OCI-LY3 (cell line): ENCODE results near the gene AZU1.

ENCODE experiments used
- H2AFZ ChIP-seq: fragments of 200-600, 300-600 bp; shearing (Covaris generic); 2 replicates; pipeline ENCODE4 v1.6.0; 2014; ENCODE audit warnings: antibody characterized with exemption, low read depth, low read length
- H3K27ac ChIP-seq: fragments of 200-600, 300-600 bp; sonication (generic); 2 replicates; pipeline ENCODE4 v1.5.1; 2014; ENCODE audit warnings: mild to moderate bottlenecking, low read length, moderate library complexity, mixed read lengths
- H3K27me3 ChIP-seq: fragments of 200-600, 300-600 bp; sonication (generic); 2 replicates; pipeline ENCODE4 v1.6.1; 2014; ENCODE audit warnings: low read depth, low read length, mixed read lengths
- H3K36me3 ChIP-seq: fragments of 200-600, 300-600 bp; sonication (generic); replicated peaks from 2 replicates; pipeline ENCODE3; 2014; ENCODE audit warnings: low read depth, low read length, mixed read lengths
- H3K4me1 ChIP-seq: fragments of 300-600, 200-600 bp; sonication (generic); 2 replicates; pipeline ENCODE4 v1.6.1; 2014; ENCODE audit warnings: low read length, mixed read lengths
- H3K4me2 ChIP-seq: fragments of 200-600, 300-600 bp; sonication (generic); 2 replicates; pipeline ENCODE4 v1.6.1; 2014; ENCODE audit warnings: low read length, mixed read lengths
- H3K4me3 ChIP-seq: fragments of 300-600, 200-600 bp; sonication (generic); 2 replicates; pipeline ENCODE4 v1.5.1; 2014; ENCODE audit warnings: antibody characterized with exemption, mild to moderate bottlenecking, low read length, moderate library complexity
- H3K79me2 ChIP-seq: fragments of 300-600, 200-600 bp; shearing (Covaris generic); 2 replicates; pipeline ENCODE4 v1.6.1; 2014; ENCODE audit warnings: mild to moderate bottlenecking, low read length, mixed read lengths
- H3K9ac ChIP-seq: fragments of 300-600, 200-600 bp; shearing (Covaris generic); 2 replicates; pipeline ENCODE4 v1.6.0; 2014; ENCODE audit warnings: mild to moderate bottlenecking, low read length, moderate library complexity
- H3K9me3 ChIP-seq: fragments of 200-600, 300-600 bp; shearing (Covaris generic); 2 replicates; pipeline ENCODE4 v1.6.1; 2014; ENCODE audit warnings: low read length, mixed read lengths; ENCODE audit not compliant: insufficient read depth
- H4K20me1 ChIP-seq: fragments of 200-600, 300-600 bp; sonication (generic); 2 replicates; pipeline ENCODE4 v1.6.1; 2016; ENCODE audit warnings: low read length, mixed read lengths; ENCODE audit not compliant: insufficient read depth
- EZH2phosphoT487 ChIP-seq: fragments of 200-600 bp; shearing (Covaris generic); IDR thresholded peaks from 2 replicates; pipeline ENCODE4 v1.6.1; 2018; ENCODE audit warnings: antibody characterized with exemption, mixed run types, low read depth
- TF ChIP-seq, protein P1 (sequence below): fragments of 200-600, 300-600 bp; sonication (generic); IDR thresholded peaks from 2 replicates; pipeline ENCODE4 v1.5.1; 2014; ENCODE audit warnings: antibody characterized with exemption, low read length, low read depth

AZU1 gene

DNA sequence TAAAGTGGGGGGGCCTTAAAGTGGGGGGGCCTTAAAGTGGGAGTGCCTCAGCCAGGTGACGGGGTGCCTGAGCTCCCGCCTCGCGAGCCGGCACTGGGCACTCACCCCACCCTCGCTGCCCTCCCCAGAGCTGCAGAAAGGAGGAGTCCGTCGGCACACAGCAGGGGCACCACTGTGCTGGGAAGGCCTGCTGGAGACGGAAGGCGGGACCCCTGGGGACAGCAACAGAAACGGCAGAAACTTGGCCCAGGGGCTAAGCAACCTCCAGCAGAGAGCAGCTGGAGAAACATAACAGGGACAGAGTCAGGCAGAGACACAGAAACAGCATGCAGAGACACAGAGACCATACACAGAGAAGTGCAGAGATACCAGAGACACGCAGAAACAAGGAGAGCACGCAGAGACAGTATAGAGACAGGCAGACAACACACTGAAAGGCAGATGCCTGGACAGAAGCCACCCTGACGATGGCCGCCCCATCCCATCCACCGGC, 39.7 kb downstream of the AZU1 start:
- no peak overlapping the region for H3K27ac ChIP-seq
- peaks cover 25% of the 10 kb centered on the region for H3K4me1 ChIP-seq
- H4K20me1 ChIP-seq: peaks cover 5% of the 10 kb centered on the region; the same call in 1 of the 2 replicates
- H3K4me2 ChIP-seq: no peak overlapping the region
- TF ChIP-seq, protein P1, sequence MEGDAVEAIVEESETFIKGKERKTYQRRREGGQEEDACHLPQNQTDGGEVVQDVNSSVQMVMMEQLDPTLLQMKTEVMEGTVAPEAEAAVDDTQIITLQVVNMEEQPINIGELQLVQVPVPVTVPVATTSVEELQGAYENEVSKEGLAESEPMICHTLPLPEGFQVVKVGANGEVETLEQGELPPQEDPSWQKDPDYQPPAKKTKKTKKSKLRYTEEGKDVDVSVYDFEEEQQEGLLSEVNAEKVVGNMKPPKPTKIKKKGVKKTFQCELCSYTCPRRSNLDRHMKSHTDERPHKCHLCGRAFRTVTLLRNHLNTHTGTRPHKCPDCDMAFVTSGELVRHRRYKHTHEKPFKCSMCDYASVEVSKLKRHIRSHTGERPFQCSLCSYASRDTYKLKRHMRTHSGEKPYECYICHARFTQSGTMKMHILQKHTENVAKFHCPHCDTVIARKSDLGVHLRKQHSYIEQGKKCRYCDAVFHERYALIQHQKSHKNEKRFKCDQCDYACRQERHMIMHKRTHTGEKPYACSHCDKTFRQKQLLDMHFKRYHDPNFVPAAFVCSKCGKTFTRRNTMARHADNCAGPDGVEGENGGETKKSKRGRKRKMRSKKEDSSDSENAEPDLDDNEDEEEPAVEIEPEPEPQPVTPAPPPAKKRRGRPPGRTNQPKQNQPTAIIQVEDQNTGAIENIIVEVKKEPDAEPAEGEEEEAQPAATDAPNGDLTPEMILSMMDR: no peak
- no peak for TF ChIP-seq EZH2phosphoT487
- H3K36me3 ChIP-seq: peaks cover 28% of the 10 kb centered on the region
- no peaks in the 10 kb centered on the region for H3K79me2 ChIP-seq
- no peaks in the 10 kb centered on the region for H3K9me3 ChIP-seq
- H3K27me3 ChIP-seq: no peaks in the 10 kb centered on the region
- H2AFZ ChIP-seq: no peak overlapping the region
- no peak overlapping the region for H3K4me3 ChIP-seq
- H3K9ac ChIP-seq: no peak overlapping the region

DNA sequence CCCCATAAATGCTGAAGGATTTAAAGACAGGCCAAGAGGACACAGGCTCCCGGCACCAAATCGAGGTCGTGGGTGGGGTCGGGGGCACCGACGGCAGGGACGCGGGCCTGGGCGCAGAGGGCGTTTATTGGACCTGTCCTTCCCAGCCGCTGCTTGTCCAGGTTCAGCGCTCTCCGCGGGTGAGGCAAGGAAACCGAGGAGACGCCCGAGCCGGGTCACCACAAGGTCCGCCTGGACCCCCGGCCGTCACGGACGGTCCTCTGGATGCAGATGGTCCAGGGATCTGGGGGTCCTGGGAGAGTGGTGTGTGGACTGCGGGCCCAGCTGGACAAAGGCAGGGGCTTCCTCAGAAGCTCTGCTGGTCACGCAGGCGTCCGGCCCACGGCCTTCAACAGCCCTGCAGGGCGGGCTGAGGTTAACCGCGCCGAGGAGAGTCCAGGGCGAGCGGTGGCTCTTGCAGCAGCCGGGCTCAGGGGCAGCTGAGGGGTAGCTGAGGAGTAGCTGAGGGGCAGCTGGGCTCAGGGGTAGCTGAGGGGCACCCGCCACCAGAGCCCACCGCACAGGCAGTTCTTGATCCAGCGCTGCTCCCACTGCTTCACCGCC, 40.3 kb downstream of the AZU1 start:
- no peaks in the 10 kb centered on the region for H3K79me2 ChIP-seq
- H3K9me3 ChIP-seq: no peaks in the 10 kb centered on the region
- peaks cover 6% of the 10 kb centered on the region; the same call in 1 of the 2 replicates for H4K20me1 ChIP-seq
- peaks cover 28% of the 10 kb centered on the region for H3K36me3 ChIP-seq
- no peak overlapping the region for H3K9ac ChIP-seq
- H2AFZ ChIP-seq: no peak overlapping the region
- no peak overlapping the region for H3K4me2 ChIP-seq
- H3K4me1 ChIP-seq: peaks cover 28% of the 10 kb centered on the region
- H3K27ac ChIP-seq: no peak overlapping the region
- H3K4me3 ChIP-seq: no peak overlapping the region
- TF ChIP-seq EZH2phosphoT487: no peak
- TF ChIP-seq, protein P1: no peak
- H3K27me3 ChIP-seq: no peaks in the 10 kb centered on the region

DNA sequence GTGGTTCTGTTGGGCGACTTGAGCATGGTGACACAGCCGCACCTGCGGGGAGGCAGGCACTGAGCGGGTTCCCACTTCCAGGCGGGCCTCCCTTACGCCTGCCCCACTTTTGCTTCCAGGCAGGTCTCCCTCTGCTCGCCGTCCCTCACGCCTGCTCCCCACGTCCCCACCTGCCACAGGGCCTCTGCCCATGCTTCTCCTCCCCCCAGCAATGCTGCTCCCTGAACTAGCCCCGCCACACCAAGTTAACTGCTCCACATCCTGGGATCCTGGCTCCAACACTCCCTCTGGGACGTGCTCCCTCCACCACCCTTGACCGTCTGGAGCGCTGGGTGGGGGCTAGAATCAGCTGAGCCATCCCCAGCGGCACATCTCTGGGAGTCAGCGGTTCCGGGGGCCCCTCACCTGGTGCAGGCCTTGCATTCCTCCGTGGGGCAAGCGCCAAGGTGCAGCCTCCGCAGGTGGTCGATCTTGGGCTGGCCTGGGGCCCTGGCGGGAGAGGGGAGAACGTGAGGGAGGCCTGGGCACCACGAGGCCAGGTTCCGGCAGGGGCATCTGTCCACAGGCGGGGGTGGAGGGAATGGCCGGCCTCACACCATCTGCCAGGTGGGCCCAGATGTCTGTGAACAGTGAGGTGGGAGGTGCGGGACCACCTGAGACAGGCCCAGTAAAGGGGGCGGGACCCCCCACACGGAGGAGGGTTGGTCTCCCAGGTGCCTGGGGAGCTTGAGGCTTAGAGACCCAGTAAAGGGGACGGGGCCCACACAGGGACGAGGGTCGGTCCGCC, 41.0 kb downstream of the AZU1 start:
- H3K27ac ChIP-seq: no peak overlapping the region
- peaks cover 23% of the 10 kb centered on the region for H3K4me1 ChIP-seq
- H3K36me3 ChIP-seq: peaks cover 32% of the 10 kb centered on the region
- H3K27me3 ChIP-seq: no peaks in the 10 kb centered on the region
- no peak overlapping the region for H3K9ac ChIP-seq
- H3K79me2 ChIP-seq: no peaks in the 10 kb centered on the region
- peaks cover 6% of the 10 kb centered on the region; the same call in 1 of the 2 replicates for H4K20me1 ChIP-seq
- H3K9me3 ChIP-seq: no peaks in the 10 kb centered on the region
- TF ChIP-seq, protein P1: no peak
- TF ChIP-seq EZH2phosphoT487: no peak
- H3K4me2 ChIP-seq: no peak overlapping the region
- no peak overlapping the region for H3K4me3 ChIP-seq
- no peak overlapping the region for H2AFZ ChIP-seq
